ENCODE results near the gene GRIA2. TPM values are rescaled to one million over a fixed set of nuclear protein-coding genes. Genes with fewer than 3 reads are reported as not detected.

Gene GRIA2
- total and polyA plus RNA-seq, 8 donors = 0.69 to 6.0 (median 1.5) TPM

- Histone ChIP-seq H3K4me3 (no peak overlapping the region), H3K27ac (no peak overlapping the region), H3K4me1 (no peaks in the 10 kb centered on the region), H3K36me3 (no peaks in the 10 kb centered on the region), H3K27me3 (no peaks in the 10 kb centered on the region), H3K9me3 (no peaks in the 10 kb centered on the region)
- DNase-seq (no peak), ATAC-seq (no peak), FAIRE-seq (no peak)
- intact Hi-C loops (cut with DNase I) = no loop called here
- TF ChIP-seq, protein P1, sequence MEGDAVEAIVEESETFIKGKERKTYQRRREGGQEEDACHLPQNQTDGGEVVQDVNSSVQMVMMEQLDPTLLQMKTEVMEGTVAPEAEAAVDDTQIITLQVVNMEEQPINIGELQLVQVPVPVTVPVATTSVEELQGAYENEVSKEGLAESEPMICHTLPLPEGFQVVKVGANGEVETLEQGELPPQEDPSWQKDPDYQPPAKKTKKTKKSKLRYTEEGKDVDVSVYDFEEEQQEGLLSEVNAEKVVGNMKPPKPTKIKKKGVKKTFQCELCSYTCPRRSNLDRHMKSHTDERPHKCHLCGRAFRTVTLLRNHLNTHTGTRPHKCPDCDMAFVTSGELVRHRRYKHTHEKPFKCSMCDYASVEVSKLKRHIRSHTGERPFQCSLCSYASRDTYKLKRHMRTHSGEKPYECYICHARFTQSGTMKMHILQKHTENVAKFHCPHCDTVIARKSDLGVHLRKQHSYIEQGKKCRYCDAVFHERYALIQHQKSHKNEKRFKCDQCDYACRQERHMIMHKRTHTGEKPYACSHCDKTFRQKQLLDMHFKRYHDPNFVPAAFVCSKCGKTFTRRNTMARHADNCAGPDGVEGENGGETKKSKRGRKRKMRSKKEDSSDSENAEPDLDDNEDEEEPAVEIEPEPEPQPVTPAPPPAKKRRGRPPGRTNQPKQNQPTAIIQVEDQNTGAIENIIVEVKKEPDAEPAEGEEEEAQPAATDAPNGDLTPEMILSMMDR (IDR thresholded peaks at IDR 0.05) = no peak
- 13 to 26% methylated on average over 4 of the region's 4 CpGs for WGBS, 2 donors
These were observed 142.8 kb downstream of the GRIA2 start for GRCh38 chr4:157363360-157363759.

- no peak for DNase-seq
- H3K36me3 ChIP-seq = no peaks in the 10 kb centered on the region
- intact Hi-C loops (cut with DNase I) = no loop called here
These were observed 151.6 kb downstream of the GRIA2 start for GRCh38 chr4:157372154-157372553.

DNA sequence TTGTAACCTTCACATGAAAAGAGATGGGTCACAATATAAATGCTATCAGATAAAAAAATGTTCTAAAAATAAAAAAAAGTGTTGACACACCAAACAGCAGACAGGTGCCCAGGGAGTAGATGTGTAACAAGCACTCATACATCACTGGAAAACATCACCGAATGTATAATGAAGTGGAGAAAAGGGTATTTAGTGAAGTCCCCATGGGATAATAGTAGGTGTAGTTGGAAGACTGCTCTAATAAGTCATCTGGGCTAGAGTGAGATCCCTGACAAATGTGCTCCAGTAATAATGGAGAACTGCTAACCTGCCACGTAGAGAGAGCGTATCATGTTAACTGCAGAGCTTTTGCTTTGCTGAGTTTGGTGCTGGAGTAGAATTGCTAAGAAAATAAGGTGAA, 152.0 kb downstream of the GRIA2 start:
- DNase-seq = no peak
- WGBS, 2 donors = 80 to 89% methylated on average over 3 of the region's 3 CpGs
- Histone ChIP-seq H3K27ac (no peak overlapping the region), H3K4me3 (no peak overlapping the region), H3K27me3 (no peaks in the 10 kb centered on the region), H3K36me3 (no peaks in the 10 kb centered on the region), H3K4me1 (no peaks in the 10 kb centered on the region), H3K9me3 (no peaks in the 10 kb centered on the region)
- no peak for ATAC-seq
- FAIRE-seq = no peak
- intact Hi-C loops (cut with DNase I) = no loop called here
- TF ChIP-seq, protein P1 (IDR thresholded peaks at IDR 0.05) = no peak

More at GRCh38 chr4:157372154-157372553, 151.6 kb downstream of the GRIA2 start:
- ATAC-seq (no peak), FAIRE-seq (no peak)
- Histone ChIP-seq H3K4me3 (no peak overlapping the region), H3K4me1 (no peaks in the 10 kb centered on the region), H3K9me3 (no peaks in the 10 kb centered on the region), H3K27me3 (no peaks in the 10 kb centered on the region), H3K27ac (no peak overlapping the region)
- WGBS, 2 donors = 61 to 66% methylated on average over 3 of the region's 3 CpGs
- TF ChIP-seq, protein P1 (IDR thresholded peaks at IDR 0.05) = no peak

- intact Hi-C loops (cut with DNase I) = no loop called here
- DNase-seq = no peak
These were observed 169.2 kb downstream of the GRIA2 start for GRCh38 chr4:157389741-157390140.

GRCh38 chr4:157405070-157405469, 184.5 kb downstream of the GRIA2 start:
- DNase-seq = no peak
- no peaks in the 10 kb centered on the region for H3K4me1 ChIP-seq
- TF ChIP-seq, protein P1 (IDR thresholded peaks at IDR 0.05) = no peak
- no peak overlapping the region for H3K4me3 ChIP-seq
- H3K36me3 ChIP-seq = no peaks in the 10 kb centered on the region
- no peak for ATAC-seq
- FAIRE-seq = no peak
- intact Hi-C loops (cut with DNase I) = no loop called here
- H3K27ac ChIP-seq = no peak overlapping the region
- no peaks in the 10 kb centered on the region for H3K27me3 ChIP-seq
- H3K9me3 ChIP-seq = no peaks in the 10 kb centered on the region

More at GRCh38 chr4:157389741-157390140, 169.2 kb downstream of the GRIA2 start:
- ATAC-seq (peak in 1 of 4 donors; percentile 25), FAIRE-seq (no peak)
- no peaks in the 10 kb centered on the region for H3K27me3 ChIP-seq
- no peaks in the 10 kb centered on the region for H3K4me1 ChIP-seq
- no peaks in the 10 kb centered on the region for H3K9me3 ChIP-seq
- 17 to 27% methylated on average over 3 of the region's 3 CpGs for WGBS, 2 donors
- no peak overlapping the region for H3K4me3 ChIP-seq
- no peaks in the 10 kb centered on the region for H3K36me3 ChIP-seq
- TF ChIP-seq, protein P1 (IDR thresholded peaks at IDR 0.05) = no peak
- H3K27ac ChIP-seq = no peak overlapping the region

Other genes starting within 250 kb of the GRIA2 start
- 10 to 100 TPM; 10.8 to 32.9 (median 13.5) TPM for gene PDGFC, start 248.9 kb upstream of the GRIA2 start, total RNA-seq
- gene PDGFC, start 248.9 kb upstream of the GRIA2 start, polyA plus RNA-seq = 10 to 100 TPM in 1 of 2 donors, 1 to 10 TPM in 1; 4.3 to 13.4 TPM
- 10 to 100 TPM in 1 of 6 donors, 1 to 10 TPM in 5; 4.2 to 11.3 (median 7.7) TPM for gene GLRB, start 144.6 kb upstream of the GRIA2 start, total RNA-seq
- gene GLRB, start 144.6 kb upstream of the GRIA2 start, polyA plus RNA-seq = 1 to 10 TPM; 4.1 to 7.1 TPM

Measured in pancreas (tissue), 10 donors.